Ovary (tissue), 3 donors: ENCODE measurements around the gene CCDC121.

Experiments
- EP300 ChIP-seq: sonication (generic); formaldehyde crosslinking; IDR thresholded peaks from one replicate; pipeline ENCODE4 v1.6.1; 2017; ENCODE audit warnings: antibody characterized with exemption
- POLR2A ChIP-seq: fragments of 450-650 bp; IDR thresholded peaks from one replicate; pipeline ENCODE4 v1.6.1; 2017; ENCODE audit warnings: antibody characterized with exemption, mild to moderate bottlenecking, moderate library complexity
- TF ChIP-seq, protein P1 (sequence below), 3 donors: fragments of 450-650 bp in 2 of 3; fragments of 200-600 bp in 1 of 3; IDR thresholded peaks; one replicate each; pipeline versions ENCODE4 v1.5.1 to v1.8.0; 2016 to 2022; ENCODE audit warnings: antibody characterized with exemption in 3 of 3, mild to moderate bottlenecking in 1 of 3
- donor health status: DM: no; HTN: no; CAD: no.

DNA sequence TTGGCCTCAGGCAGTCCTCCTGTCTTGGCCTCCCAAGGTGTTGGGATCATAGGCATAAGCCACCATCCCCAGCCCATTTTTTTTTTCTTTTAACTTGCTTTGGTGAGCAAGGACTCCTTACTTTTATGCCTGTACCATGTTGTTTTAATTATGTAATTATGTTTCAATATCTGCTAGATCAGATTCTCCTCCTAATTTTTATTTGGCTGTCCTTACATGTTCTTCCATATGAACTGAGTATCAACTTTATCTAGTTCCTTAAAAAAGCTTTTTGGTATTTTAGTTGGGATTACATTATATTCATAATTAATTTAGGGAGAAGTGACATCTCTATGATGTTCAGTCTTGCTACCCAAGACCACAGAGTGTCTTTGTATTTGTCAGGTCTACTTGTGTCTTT, 16.4 kb upstream of the CCDC121 start:
- TF ChIP-seq, protein P1, sequence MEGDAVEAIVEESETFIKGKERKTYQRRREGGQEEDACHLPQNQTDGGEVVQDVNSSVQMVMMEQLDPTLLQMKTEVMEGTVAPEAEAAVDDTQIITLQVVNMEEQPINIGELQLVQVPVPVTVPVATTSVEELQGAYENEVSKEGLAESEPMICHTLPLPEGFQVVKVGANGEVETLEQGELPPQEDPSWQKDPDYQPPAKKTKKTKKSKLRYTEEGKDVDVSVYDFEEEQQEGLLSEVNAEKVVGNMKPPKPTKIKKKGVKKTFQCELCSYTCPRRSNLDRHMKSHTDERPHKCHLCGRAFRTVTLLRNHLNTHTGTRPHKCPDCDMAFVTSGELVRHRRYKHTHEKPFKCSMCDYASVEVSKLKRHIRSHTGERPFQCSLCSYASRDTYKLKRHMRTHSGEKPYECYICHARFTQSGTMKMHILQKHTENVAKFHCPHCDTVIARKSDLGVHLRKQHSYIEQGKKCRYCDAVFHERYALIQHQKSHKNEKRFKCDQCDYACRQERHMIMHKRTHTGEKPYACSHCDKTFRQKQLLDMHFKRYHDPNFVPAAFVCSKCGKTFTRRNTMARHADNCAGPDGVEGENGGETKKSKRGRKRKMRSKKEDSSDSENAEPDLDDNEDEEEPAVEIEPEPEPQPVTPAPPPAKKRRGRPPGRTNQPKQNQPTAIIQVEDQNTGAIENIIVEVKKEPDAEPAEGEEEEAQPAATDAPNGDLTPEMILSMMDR (IDR thresholded peaks at IDR 0.05), result no peak
- no peak for TF ChIP-seq POLR2A
- TF ChIP-seq EP300, result no peak
